AG09319 (cell line): Measurements from ENCODE around the gene CCBE1.
"Not testable (repeated sequence)": the region's sequence is repeated elsewhere in the genome, so short reads cannot be mapped to it uniquely, and the experiment has no call there.

Experiments used
- DNase-seq: peaks from one replicate; pipeline ENCODE4 v3.0.0-alpha.2; 2010; ENCODE audit warnings: low read depth; ENCODE audit errors: extremely low read depth
- TF ChIP-seq, protein P1 (sequence below): IDR thresholded peaks from 2 replicates; pipeline ENCODE4 v1.5.1; 2011; ENCODE audit warnings: low read depth, mild to moderate bottlenecking, inconsistent platforms, low read length, moderate library complexity

Gene CCBE1

DNA sequence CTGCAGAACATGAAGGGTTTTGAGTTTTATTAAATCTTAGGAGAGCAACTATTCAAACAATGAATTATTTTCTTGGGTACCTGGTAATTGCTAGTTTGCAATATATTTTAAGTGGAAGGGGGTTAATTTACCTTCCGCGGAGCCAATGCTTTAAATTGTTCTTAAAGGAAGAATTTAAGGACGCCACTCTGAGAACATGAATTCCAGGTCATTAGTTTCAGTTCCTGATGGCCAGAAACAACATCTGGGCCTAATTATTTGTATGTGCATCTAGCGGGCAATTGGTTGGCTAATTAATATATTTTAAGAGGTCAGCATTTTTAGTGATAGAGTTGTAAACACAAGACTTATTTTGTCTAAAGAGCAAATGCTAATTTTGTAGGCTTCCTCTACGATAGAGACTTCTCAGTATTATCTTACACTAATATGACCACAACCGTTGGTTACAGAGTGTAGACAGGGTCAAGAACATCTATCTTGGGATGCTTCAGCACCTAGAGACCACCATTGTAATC lies 40.8 kb downstream of the CCBE1 start:
- no peak for DNase-seq
- TF ChIP-seq, protein P1, sequence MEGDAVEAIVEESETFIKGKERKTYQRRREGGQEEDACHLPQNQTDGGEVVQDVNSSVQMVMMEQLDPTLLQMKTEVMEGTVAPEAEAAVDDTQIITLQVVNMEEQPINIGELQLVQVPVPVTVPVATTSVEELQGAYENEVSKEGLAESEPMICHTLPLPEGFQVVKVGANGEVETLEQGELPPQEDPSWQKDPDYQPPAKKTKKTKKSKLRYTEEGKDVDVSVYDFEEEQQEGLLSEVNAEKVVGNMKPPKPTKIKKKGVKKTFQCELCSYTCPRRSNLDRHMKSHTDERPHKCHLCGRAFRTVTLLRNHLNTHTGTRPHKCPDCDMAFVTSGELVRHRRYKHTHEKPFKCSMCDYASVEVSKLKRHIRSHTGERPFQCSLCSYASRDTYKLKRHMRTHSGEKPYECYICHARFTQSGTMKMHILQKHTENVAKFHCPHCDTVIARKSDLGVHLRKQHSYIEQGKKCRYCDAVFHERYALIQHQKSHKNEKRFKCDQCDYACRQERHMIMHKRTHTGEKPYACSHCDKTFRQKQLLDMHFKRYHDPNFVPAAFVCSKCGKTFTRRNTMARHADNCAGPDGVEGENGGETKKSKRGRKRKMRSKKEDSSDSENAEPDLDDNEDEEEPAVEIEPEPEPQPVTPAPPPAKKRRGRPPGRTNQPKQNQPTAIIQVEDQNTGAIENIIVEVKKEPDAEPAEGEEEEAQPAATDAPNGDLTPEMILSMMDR, result no peak

DNA sequence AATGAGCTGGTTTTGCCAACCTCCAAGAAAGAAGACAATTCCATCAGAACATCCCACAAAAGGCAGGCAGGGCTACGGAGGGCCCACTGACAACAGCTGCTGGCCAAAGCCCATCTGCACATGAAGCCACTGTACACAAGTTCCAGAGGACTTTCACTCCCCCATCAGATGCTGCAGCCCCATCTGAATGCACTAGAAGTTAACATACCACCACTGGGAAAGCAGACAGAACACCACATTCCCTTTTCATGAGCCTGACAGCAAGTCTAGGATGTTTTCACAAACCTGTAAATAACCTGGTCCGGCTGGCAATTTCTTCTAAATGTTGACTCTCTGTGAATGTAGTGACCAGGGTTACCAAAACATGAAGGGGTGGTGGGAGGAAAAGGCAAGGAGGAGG lies 41.5 kb downstream of the CCBE1 start:
- no peak for DNase-seq
- TF ChIP-seq, protein P1, result no peak

DNA sequence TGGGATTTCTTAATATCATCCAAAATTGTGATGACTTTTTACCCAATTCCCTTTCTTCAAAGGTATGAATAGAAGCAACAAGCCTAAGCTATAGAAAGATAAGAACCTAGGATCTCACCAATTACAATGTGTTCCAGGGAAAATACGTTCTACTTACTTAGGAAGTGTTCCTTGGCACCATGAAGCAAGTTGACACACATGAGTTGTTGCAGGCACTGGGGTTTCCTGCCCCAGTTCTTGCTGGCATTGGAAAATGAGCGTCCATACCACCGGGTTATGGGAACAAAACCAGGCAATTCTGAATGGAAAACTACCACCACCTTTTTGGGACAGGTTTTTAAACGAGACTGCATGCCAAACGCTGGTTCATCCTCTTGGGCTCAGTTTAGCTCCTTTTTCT lies 46.2 kb downstream of the CCBE1 start:
- DNase-seq, result no peak
- TF ChIP-seq, protein P1, result no peak

DNA sequence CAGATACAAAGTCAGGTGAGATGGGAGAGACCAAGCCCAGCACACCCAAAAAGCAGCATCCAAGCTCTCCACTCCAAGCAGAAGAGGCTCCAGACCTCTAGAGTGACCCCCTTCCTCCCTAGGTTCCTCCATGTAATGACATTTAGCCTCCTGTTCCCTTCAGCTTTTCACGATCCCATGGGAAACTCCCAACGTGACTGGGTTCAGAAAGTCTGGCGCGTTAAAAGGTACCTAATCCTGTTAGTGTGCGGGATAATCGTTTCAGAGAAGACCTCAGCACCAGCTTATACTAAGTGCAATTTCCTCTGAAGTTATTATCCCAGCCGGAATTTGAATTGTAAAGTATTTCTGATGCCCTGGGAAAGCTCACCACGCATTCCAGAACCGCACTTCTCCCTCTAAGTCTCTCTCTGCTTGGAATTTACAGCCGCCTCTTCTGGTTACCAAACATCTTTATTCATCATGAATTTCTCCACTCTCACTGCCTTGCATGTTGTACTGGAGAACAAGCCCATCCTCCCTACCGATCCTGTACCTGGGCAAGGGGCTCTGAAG lies 46.9 kb downstream of the CCBE1 start:
- DNase-seq, result no peak
- TF ChIP-seq, protein P1, result no peak

DNA sequence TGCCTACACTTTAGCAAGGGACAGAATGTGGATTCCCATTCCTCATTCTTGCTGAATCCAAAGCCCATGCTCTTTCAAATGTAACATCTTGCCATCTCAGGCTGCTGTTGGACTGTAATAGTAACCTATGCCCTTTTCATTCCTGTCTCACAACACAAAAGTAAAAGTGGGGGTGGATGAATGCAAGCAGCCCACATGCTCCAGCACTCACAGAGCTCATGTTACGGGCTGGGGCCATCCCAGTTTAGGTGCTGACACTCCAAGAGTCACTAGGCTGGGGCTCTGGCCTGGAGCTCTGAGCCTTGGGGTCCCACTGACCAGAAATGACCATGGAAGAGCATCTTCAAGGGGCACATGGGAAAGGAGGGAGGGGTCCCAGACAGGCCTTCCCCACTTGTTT lies 47.6 kb downstream of the CCBE1 start:
- TF ChIP-seq, protein P1, result no peak

DNA sequence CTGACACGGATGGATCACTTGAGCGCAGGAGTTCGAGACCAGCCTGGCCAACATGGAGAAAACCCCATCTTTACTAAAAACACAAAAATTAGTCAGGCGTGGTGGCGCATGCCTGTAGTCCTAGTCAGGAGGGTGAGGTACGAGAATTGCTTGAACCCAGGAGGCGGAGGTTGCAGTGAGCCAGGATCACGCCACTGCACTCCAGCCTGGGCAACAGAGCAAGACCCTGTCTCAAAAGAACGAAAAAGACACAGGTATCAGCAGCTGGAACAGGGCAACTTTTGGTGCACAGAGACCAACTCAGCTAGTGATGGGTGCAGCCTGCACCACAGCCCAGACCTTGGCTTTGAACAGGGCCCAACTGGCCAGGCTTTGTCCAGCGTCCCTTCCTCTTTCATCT lies 48.8 kb downstream of the CCBE1 start:
- not testable (repeated sequence) for DNase-seq

More for the DNA sequence above, 47.6 kb downstream of the CCBE1 start:
- DNase-seq, result no peak

DNA sequence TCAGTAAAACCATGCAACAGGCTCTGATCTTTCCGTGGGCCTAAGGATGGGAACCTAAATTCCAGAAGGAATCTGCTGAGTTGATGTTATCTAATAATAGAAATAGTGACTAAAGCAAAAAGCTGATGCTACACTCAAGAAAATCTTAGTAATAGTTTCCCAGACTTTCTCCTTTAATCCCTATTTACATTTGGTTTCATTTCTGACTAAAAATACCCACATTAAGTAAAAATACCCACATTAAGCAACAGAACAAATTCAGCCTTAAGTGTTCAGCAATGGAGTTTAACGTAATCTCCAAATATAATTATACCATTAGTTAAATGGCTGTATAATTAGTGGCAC lies 50.3 kb downstream of the CCBE1 start:
- DNase-seq, result no peak
- TF ChIP-seq, protein P1, result no peak
